ENCODE results near the gene GARS1.

Gene GARS1

DNA sequence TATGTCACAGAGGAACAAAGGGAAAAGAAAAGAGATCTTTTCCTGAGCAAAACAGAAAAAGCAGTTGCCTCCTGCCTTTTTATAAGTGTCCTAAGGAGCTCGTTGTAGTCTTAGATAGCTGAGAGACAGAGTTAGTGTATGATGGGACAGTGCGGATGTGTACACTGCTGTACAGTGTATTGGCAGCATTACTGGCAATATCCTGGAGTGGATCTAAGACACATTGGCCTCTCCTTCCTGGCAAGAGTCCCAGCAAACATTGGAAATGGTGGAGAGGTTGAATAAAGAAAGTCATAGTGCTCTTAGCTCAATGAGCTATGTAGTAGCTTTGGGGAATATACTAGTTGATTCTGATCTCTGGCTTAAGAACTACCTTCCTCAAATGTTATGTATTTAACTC, 22.7 kb downstream of the GARS1 start:
- Mint-ChIP-seq H3K36me3 (ENCODE audit: low read depth) (peaks cover 77% of the 10 kb centered on the region), H3K9me3 (no peaks in the 10 kb centered on the region), H3K4me1 (no peaks in the 10 kb centered on the region), H3K27me3 (ENCODE audit: low read depth) (no peaks in the 10 kb centered on the region), H3K27ac (no peak overlapping the region), H3K4me3 (no peak overlapping the region)
- TF ChIP-seq, protein P1, sequence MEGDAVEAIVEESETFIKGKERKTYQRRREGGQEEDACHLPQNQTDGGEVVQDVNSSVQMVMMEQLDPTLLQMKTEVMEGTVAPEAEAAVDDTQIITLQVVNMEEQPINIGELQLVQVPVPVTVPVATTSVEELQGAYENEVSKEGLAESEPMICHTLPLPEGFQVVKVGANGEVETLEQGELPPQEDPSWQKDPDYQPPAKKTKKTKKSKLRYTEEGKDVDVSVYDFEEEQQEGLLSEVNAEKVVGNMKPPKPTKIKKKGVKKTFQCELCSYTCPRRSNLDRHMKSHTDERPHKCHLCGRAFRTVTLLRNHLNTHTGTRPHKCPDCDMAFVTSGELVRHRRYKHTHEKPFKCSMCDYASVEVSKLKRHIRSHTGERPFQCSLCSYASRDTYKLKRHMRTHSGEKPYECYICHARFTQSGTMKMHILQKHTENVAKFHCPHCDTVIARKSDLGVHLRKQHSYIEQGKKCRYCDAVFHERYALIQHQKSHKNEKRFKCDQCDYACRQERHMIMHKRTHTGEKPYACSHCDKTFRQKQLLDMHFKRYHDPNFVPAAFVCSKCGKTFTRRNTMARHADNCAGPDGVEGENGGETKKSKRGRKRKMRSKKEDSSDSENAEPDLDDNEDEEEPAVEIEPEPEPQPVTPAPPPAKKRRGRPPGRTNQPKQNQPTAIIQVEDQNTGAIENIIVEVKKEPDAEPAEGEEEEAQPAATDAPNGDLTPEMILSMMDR (IDR thresholded peaks at IDR 0.05; ENCODE audit: unreplicated experiment in 3 of 3): no peak

DNA sequence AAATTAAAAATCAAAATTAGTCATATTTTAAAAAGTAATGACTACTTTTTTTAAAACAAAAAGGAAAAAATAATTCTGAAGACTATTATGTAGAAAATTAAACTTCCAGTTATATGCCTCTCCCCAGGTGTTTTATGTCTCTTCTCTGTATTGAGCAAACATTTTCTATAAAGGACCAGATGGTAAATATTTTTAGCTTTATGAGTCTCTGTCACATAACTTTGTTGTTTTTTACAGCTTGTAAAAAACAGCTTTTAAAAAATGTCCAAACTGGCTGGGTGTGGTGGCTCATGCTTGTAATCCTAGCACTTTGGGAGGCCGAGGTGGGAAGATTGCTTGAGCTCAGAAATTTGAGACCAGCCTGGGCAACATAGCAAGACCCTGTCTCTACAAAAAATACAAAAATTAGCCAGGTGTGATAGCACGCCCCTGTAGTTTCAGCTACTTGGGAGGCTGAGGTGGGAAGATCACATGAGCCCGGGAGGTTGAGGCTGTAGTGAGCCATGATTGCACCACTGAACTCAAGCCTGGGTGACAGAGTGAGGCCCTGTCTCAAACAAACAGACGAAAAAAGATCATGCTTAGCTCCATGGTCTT, 23.5 kb downstream of the GARS1 start:
- H3K4me1 Mint-ChIP-seq: no peaks in the 10 kb centered on the region
- H3K4me3 Mint-ChIP-seq: no peak overlapping the region
- TF ChIP-seq, protein P1 (IDR thresholded peaks at IDR 0.05; ENCODE audit: unreplicated experiment in 3 of 3): no peak
- no peaks in the 10 kb centered on the region for H3K27me3 Mint-ChIP-seq (ENCODE audit: low read depth)
- H3K27ac Mint-ChIP-seq: no peak overlapping the region
- H3K36me3 Mint-ChIP-seq (ENCODE audit: low read depth): peaks cover 72% of the 10 kb centered on the region
- no peaks in the 10 kb centered on the region for H3K9me3 Mint-ChIP-seq

DNA sequence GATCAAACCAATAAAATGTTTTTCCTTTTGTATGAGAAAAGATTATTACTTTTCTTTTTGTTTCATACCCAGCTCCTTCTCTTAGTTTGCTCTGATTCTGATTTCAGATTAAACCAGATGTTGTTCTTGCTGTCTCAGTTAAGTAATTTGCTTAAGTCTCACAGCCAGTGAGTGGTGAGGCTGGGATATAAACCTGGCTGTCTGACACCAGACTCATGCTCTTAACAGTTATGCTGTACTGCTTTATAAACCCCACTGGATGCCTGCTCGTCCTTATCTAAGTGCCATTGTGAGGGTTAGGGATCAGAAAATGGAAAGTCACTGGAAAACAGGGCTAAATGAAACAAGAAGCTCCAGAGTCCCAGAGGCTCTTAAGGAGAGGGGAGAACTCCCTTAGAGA, 24.3 kb downstream of the GARS1 start:
- Mint-ChIP-seq H3K27me3 (ENCODE audit: low read depth) (no peaks in the 10 kb centered on the region), H3K27ac (no peak overlapping the region)
- TF ChIP-seq, protein P1 (IDR thresholded peaks at IDR 0.05; ENCODE audit: unreplicated experiment in 3 of 3): no peak

DNA sequence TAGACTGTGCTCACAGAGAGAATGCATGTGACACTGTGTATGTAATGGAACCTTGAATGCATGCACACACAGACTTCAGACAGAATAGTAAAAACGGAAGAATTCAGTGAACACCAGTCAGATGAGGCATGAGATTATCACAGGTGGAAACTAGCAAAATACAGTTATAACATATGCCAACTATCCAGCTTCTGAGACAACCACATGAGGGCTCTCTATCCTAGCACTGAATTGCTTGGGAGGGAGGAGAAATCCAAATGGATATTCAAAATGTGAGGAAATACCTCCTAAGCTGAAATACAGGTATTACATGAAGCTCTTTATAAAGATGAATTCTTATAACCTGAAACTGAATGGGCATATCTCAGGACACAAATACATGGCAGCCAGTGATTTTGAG, 30.6 kb downstream of the GARS1 start:
- Mint-ChIP-seq H3K27me3 (ENCODE audit: low read depth) (no peaks in the 10 kb centered on the region), H3K4me3 (no peak overlapping the region), H3K27ac (no peak overlapping the region), H3K36me3 (ENCODE audit: low read depth) (peaks cover 69% of the 10 kb centered on the region), H3K9me3 (no peaks in the 10 kb centered on the region), H3K4me1 (no peaks in the 10 kb centered on the region)
- TF ChIP-seq, protein P1 (IDR thresholded peaks at IDR 0.05; ENCODE audit: unreplicated experiment in 3 of 3): no peak

More for the DNA sequence above, 24.3 kb downstream of the GARS1 start:
- Mint-ChIP-seq H3K4me1 (no peaks in the 10 kb centered on the region), H3K4me3 (no peak overlapping the region), H3K36me3 (ENCODE audit: low read depth) (peaks cover 72% of the 10 kb centered on the region), H3K9me3 (no peaks in the 10 kb centered on the region)

DNA sequence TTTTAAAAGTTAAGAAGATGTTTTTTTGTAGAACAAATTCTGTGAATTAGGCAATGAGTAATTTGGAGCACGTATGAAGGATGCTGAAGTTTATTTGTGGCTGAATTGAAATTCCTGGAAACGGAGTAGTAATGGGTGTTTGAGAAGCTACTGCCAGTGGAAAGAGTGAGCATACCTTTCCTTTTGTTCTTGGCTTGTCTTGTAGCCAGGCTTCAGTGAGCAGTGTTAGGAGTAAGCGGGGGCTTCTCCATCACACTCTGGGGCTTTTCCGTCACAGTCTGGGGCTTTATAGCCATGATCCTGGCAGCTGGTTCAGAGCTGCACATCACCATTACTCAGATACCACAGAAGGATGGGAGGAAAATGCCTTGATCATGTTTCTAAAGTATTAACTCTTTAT, 32.3 kb downstream of the GARS1 start:
- H3K27ac Mint-ChIP-seq: no peak overlapping the region
- H3K4me3 Mint-ChIP-seq: no peak overlapping the region
- H3K36me3 Mint-ChIP-seq (ENCODE audit: low read depth): peaks cover 66% of the 10 kb centered on the region
- H3K27me3 Mint-ChIP-seq (ENCODE audit: low read depth): no peaks in the 10 kb centered on the region
- no peaks in the 10 kb centered on the region for H3K4me1 Mint-ChIP-seq
- TF ChIP-seq, protein P1 (IDR thresholded peaks at IDR 0.05; ENCODE audit: unreplicated experiment in 3 of 3): no peak
- no peaks in the 10 kb centered on the region for H3K9me3 Mint-ChIP-seq

DNA sequence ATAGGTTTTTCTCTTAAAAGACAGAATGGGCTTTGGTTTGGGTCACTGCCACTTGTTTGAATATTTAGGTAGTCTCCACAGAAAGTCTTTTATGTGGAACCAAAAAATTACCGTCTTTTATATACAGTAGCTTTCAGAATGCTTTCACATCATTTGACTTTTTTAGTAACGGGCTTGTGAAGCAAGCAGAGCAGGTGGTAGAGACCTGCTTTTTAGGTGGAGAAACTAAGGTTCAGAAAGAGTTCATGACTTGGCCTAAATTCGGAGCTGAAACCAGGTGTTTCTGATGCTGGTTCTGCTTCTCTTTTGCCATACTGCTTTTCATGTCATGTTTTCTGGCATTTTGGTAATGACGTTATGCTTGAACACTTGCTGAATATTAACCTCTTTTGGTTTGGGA, 36.3 kb downstream of the GARS1 start:
- H3K4me1 Mint-ChIP-seq: no peaks in the 10 kb centered on the region
- no peaks in the 10 kb centered on the region for H3K27me3 Mint-ChIP-seq (ENCODE audit: low read depth)
- H3K27ac Mint-ChIP-seq: no peak overlapping the region
- no peak overlapping the region for H3K4me3 Mint-ChIP-seq
- H3K9me3 Mint-ChIP-seq: no peaks in the 10 kb centered on the region
- TF ChIP-seq, protein P1 (IDR thresholded peaks at IDR 0.05; ENCODE audit: unreplicated experiment in 3 of 3): no peak
- peaks cover 72% of the 10 kb centered on the region for H3K36me3 Mint-ChIP-seq (ENCODE audit: low read depth)

Data from nephron (organoid).